ENCODE measurements around the gene PQBP1.

Gene PQBP1

DNA sequence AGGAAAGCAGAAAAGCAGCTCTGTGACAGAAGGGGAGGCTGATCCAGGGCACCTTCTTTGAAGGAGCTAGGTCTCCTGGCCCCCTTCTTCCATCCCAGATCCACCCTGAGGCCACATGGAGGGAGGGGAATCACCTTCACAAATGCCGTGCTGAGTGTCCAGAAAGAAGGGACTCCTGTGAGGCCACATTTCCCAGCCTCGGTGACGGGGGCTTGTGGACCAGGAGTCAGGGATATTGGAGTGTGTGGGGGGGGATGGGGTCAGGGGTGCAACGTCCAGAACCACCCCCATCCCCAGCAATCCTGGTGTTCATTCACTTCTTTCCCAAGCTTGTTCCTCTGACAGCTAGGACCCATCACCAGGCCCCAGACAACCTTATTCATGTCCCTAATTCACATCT lies 4.8 kb upstream of the PQBP1 start:
- TF ChIP-seq ZNF274 (IDR thresholded peaks at IDR 0.05; ENCODE audit: low read depth, low read length): no peak

DNA sequence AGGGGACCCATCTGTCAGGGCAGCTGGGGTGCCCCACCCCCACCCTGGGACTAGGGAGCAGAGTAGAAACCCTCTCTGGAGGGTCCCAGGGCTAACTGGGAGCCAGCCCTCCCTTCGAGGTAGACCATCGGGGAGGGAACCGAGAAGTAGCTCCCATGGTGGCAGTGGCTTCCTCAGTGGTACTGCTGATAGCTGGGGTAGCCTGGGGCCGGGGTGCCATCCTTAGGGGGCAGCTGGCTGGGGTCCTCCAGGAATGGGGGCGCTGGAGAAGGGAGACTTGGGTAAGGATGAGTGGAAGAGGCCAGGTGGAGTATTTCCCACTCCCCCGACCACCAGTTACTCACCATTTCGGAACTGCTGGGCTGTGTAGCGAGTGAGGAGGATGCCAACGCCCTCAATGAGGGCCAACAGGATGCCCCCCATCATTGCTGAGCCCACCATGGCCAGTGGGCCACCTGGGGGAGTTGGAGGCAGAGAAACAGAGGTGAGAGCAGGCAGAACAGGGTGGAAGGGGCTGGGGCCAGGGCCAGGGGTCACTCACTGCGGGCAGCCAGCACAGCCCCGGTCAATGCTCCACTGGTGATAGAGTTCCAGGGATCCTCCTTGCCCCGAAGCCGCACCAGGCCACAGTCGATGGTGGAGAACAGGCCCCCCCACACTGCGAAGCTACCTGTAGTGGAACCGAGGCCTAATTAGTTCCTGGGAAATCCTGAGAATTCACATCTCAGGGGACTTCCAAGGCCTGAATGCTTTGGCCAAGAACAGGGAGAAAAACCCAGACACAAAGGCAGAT lies 4.0 kb upstream of the PQBP1 start:
- H3K4me3 ChIP-seq (ENCODE audit: low read length): no peak overlapping the region
- TF ChIP-seq ZNF274 (IDR thresholded peaks at IDR 0.05; ENCODE audit: low read depth, low read length): no peak

More for the DNA sequence above, 4.8 kb upstream of the PQBP1 start:
- no peak overlapping the region for H3K4me3 ChIP-seq (ENCODE audit: low read length)

DNA sequence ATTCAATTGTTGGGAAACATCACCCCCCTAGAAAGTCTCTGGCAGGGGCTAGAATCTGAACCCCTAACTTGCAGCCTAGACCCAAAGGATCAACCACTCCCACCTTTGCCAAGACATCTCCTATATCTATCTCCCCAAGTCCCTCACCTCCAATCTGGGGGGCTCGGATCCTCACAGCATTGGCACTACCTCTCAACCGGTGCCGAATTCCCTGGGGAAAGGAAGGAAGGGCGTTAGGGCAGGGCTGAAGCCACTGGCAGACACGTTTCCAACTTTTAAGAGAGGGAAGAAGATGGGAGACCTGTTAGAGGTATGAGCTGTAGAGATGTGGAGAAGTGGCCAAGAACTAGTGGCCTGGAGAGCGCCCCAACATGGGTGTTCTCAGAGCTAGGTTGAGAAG lies 2.8 kb upstream of the PQBP1 start:
- TF ChIP-seq ZNF274 (IDR thresholded peaks at IDR 0.05; ENCODE audit: low read depth, low read length): no peak
- no peak overlapping the region for H3K4me3 ChIP-seq (ENCODE audit: low read length)

DNA sequence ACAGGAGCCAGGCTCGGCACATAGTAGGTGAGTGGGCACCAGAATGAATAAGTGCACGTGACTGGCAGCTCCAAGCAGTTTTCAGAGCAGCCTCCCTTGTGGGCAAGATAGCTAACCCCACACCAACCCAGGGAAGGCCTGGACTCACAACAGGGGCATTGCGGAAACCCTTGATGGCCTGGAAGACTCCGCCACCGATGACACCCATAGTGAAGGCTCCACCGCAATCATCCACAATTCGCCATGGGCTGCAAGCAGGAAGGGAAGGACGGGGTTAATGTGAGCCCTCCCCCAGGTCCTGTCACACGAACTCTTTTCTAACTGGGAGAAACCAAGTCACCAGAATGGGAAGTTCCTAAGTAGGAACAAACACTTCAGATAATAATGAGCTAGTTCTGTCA lies 1.1 kb upstream of the PQBP1 start:
- H3K4me3 ChIP-seq (ENCODE audit: low read length): peak overlapping the region; percentile 80
- no peak for TF ChIP-seq ZNF274 (IDR thresholded peaks at IDR 0.05; ENCODE audit: low read depth, low read length)

DNA sequence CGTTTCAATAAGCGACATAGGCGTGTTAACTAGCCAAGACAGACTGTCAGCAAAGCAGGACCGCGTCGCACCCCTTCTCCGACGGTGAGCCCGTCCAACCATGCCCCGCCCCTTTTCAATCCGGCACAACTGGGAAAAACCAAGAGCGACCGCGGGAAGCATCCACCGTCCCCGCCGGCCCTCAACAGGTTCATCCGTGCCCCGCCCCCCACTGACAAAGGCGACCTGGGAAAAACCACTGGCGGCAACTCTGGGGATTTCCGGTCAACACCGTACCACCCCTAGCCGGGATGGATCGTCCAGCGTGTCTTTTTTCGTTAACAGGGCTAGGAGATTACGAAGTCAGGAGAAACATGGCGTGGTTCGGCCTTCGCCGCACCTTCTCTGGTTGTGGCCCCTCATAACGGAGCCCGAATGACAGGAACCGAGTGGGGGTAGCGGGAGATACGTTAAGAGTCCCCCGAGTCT lies 539 bp upstream of the PQBP1 start:
- TF ChIP-seq ZNF274 (IDR thresholded peaks at IDR 0.05; ENCODE audit: low read depth, low read length): no peak

DNA sequence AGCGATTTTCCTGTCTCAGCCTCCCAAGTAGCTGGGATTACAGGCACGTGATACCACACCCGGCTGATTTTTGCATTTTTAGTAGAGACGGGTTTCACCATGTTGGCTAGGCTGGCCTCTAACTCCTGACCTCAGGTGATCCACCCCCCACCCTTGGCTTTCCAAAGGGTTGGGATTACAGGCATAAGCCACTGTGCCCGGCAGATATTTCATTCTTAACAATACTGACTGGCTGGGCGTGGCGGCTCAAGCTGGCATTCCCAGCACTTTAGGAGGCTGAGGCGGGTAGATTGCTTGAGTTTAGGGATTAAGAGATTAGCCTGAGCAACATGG lies 1.3 kb downstream of the PQBP1 start:
- TF ChIP-seq ZNF274 (IDR thresholded peaks at IDR 0.05; ENCODE audit: low read depth, low read length): no peak
- peak overlapping the region; percentile 84; the same call in 1 of the 2 replicates for H3K4me3 ChIP-seq (ENCODE audit: low read length)

More for the DNA sequence above, 539 bp upstream of the PQBP1 start:
- peak overlapping the region; percentile 80 for H3K4me3 ChIP-seq (ENCODE audit: low read length)

DNA sequence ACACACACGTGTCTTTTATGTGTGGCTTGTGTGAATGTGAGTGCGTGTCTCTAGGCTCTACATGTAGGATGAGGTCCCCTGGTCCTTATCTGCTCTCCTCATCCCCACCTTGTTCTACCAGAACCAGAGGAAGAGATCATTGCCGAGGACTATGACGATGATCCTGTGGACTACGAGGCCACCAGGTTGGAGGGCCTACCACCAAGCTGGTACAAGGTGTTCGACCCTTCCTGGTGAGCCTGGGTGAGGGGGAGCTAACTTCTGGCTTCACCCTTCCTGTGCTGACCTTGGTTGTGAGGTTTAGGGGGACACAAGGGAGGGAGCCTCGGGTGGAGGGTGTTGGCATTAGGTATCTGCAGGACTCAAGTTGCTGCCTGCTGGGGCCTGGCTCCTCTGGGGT lies 3.3 kb downstream of the PQBP1 start:
- no peak overlapping the region for H3K4me3 ChIP-seq (ENCODE audit: low read length)
- no peak for TF ChIP-seq ZNF274 (IDR thresholded peaks at IDR 0.05; ENCODE audit: low read depth, low read length)

DNA sequence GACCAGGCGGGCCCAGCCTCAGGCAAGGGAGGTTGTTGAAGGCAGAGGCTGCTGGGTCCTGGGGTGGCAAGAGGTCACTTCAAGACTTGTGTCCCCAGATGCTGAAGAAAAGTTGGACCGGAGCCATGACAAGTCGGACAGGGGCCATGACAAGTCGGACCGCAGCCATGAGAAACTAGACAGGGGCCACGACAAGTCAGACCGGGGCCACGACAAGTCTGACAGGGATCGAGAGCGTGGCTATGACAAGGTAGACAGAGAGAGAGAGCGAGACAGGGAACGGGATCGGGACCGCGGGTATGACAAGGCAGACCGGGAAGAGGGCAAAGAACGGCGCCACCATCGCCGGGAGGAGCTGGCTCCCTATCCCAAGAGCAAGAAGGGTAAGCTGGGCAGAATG lies 4.4 kb downstream of the PQBP1 start:
- no peak overlapping the region for H3K4me3 ChIP-seq (ENCODE audit: low read length)
- no peak for TF ChIP-seq ZNF274 (IDR thresholded peaks at IDR 0.05; ENCODE audit: low read depth, low read length)

DNA sequence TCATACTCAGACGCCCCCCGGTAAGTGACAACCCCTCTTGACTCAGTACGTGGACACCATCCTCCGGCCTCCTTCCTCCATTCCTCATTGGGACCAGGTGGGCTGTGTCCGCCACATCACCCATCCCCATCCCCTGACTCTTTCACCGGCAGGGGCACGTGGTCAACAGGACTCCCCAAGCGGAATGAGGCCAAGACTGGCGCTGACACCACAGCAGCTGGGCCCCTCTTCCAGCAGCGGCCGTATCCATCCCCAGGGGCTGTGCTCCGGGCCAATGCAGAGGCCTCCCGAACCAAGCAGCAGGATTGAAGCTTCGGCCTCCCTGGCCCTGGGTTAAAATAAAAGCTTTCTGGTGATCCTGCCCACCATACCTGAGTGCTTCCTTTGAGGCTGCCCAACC lies 5.0 kb downstream of the PQBP1 start:
- no peak overlapping the region for H3K4me3 ChIP-seq (ENCODE audit: low read length)
- TF ChIP-seq ZNF274 (IDR thresholded peaks at IDR 0.05; ENCODE audit: low read depth, low read length): no peak

DNA sequence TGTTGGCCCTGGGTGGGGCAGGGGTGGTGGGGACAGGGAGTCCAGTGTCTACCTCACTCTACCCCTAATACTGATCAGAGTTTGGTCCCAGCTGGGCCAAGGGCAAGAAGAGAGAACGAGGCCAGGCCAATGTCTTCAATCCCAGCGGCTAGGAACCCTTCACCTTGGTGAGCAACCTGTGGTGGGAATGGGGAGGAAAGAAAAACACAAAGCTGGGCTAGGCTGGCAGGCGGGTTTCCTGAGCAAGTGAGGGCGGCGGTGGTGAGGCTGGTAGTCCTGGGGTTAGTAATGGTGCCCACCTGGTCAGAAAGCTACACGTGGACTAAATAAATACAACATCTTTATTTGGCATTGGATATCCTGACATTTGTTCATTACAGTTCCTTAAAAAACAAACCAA lies 5.6 kb downstream of the PQBP1 start:
- no peak for TF ChIP-seq ZNF274 (IDR thresholded peaks at IDR 0.05; ENCODE audit: low read depth, low read length)
- H3K4me3 ChIP-seq (ENCODE audit: low read length): no peak overlapping the region

DNA sequence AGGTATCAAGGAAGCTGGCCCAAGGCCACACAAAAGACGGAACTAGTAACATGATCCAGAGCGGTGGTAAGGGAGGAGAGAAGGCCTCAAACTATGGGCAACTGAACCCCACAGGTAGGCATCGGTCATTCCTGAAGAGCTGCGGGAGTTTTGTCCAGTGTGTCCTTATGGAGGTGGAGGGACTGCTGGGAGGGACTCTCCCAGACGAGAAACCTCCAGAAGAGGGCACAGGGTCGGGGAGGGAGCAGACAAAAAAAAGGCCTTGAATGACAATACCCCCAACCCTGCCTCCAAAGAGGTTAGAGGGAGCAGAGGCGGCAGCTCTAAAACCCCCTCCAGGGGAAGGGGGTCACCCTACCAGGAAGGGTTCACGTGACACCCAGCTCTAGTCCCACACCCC lies 6.5 kb downstream of the PQBP1 start:
- no peak for TF ChIP-seq ZNF274 (IDR thresholded peaks at IDR 0.05; ENCODE audit: low read depth, low read length)
- H3K4me3 ChIP-seq (ENCODE audit: low read length): no peak overlapping the region

DNA sequence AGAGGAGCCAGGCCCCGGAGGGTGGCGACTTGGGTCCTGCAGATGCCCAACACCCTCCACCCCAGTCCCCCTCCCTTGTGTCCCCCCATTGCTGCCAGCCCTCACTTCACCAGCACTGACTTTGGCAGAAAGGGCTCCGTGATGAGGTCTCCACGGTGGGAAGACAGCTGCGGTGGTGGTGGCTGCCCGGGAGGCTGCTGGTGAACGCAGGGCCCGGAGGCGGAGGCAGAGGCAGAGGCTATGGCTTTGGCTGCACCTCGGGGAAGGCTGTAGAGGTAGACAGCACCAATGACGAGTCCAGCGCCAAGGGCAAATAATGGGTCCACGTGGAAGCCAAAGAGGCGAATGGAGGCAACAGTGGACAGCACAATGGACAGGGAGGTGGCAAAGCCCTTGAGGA lies 6.9 kb downstream of the PQBP1 start:
- no peak overlapping the region for H3K4me3 ChIP-seq (ENCODE audit: low read length)
- TF ChIP-seq ZNF274 (IDR thresholded peaks at IDR 0.05; ENCODE audit: low read depth, low read length): no peak

DNA sequence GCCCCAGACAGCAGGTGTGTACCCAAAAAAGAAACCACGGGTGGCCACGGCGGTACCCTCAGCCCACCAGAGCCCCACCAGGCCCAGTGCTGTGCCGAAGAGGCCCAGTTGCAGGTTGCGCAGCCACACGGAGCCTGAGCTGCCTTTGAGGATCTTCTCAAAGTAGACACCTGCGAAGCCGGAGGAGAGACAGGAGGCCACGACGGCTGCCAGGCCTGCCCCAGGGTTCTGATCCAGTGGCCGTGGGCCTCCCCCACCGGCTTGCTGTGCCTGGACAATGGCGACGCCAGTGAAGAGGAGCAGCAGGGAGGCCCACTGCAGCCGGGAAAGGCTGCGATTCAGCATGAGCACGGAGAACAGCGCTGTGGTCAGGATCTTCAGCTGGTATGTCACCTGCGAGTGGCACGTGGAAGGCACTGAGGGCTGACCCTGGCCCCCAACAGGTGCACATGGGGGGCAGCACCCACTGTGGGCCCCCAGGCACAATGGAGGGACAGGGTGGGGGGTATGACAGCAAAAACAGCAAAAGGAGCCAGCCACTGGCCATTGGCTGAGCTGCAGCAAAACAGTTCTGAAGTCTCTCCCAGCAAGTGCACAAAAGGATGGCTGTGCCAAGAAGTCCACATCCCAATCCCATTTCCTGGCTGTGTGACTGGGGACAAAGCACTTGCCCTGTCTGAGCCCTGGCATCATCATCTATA lies 7.5 kb downstream of the PQBP1 start:
- no peak for TF ChIP-seq ZNF274 (IDR thresholded peaks at IDR 0.05; ENCODE audit: low read depth, low read length)
- H3K4me3 ChIP-seq (ENCODE audit: low read length): no peak overlapping the region

DNA sequence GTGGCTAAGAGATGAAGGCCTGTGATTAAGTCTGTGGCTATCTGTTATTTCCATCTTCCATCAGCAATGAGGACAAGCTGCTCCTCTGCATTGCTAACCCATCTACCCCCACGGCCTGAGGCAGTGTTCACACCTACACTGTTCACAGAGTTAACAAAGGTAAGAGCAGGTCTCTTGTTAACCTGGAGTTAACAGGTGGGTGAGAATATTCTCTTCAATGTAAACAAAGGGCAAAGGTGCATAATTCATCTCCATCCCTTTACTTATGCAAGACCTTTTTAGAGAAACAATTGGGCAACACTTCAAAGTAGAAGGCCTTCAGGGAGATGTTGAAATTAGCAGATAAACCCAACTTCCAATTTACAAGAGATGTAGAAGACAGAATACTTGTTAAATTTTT lies 10.9 kb downstream of the PQBP1 start:
- H3K4me3 ChIP-seq (ENCODE audit: low read length): no peak overlapping the region
- TF ChIP-seq ZNF274 (IDR thresholded peaks at IDR 0.05; ENCODE audit: low read depth, low read length): no peak

DNA sequence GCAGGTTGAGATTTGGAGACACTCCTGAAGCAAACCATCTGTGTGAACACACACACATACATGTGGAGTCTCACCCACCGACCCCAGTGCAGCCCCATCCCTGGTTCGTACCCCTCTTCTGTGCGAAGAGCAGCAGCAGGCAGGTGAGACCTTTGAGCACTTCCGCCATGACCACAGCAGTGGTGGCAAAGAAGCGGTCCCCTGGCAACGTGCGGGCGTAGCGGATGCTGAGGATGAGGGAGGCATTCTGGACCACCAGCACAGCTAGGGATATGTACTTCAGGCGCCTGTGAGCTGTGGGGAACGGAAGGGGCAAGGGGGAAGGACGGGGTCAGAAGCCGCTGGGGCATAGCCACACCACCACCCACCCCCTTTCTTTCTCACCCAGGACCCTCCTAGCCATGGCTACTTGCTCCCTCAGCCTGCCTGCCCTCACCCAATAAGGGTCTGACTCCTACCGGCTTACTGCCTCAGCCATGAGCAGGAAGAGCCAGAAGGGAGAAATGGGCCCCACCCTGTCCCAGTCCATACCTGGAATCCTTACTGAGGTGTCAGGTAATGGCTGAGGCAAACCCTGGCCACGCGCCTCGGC lies 12.1 kb downstream of the PQBP1 start:
- no peak for TF ChIP-seq ZNF274 (IDR thresholded peaks at IDR 0.05; ENCODE audit: low read depth, low read length)
- H3K4me3 ChIP-seq (ENCODE audit: low read length): no peak overlapping the region
